Lung (tissue), 12 donors: Measurements from ENCODE around the gene HCRTR1. TPM values are rescaled to one million over a fixed set of nuclear protein-coding genes. Genes with fewer than 3 reads are reported as not detected.
A peak's percentile ranks its signal among the peaks of the same experiment; 100 is the strongest.

Experiments
- ATAC-seq: fragments of 200-7000 bp; cut with Tn5 transposase; one replicate; pipeline ENCODE4 v1.9.1; 2020; ENCODE audit warnings: moderate number of reproducible peaks; ENCODE audit not compliant: insufficient read depth, low FRiP score
- DNase-seq, 3 donors: peaks; one replicate each; pipeline ENCODE4 v3.0.0-alpha.2; 2013 to 2017
- H3K27ac ChIP-seq, 2 donors: one replicate each; pipeline ENCODE4 v1.5.1; 2013; ENCODE audit warnings: mild to moderate bottlenecking in 2 of 2, moderate library complexity in 2 of 2, control low read depth in 1 of 2, inconsistent platforms in 1 of 2, low read depth in 1 of 2, low read length in 1 of 2
- H3K27me3 ChIP-seq, 3 donors: one replicate each; pipeline ENCODE4 v1.5.1; 2013; ENCODE audit warnings: low read length in 2 of 3; ENCODE audit not compliant: control insufficient read depth in 3 of 3, insufficient read depth in 3 of 3
- H3K36me3 ChIP-seq, 4 donors: one replicate each; pipeline ENCODE4 v1.5.1; 2013; ENCODE audit warnings: low read length in 4 of 4, mild to moderate bottlenecking in 1 of 4, moderate library complexity in 1 of 4; ENCODE audit not compliant: control insufficient read depth in 4 of 4, insufficient read depth in 4 of 4
- H3K4me1 ChIP-seq, 5 donors: one replicate each; pipeline ENCODE4 v1.5.1; 2013; ENCODE audit warnings: low read length in 5 of 5, mild to moderate bottlenecking in 2 of 5, moderate library complexity in 1 of 5; ENCODE audit not compliant: control insufficient read depth in 5 of 5, insufficient read depth in 5 of 5
- H3K4me3 ChIP-seq: one replicate; pipeline ENCODE4 v1.5.1; 2013; ENCODE audit warnings: mild to moderate bottlenecking, control low read depth, moderate library complexity
- H3K9ac ChIP-seq, 2 donors: one replicate each; pipeline ENCODE4 v1.5.1; 2013; ENCODE audit warnings: low read length in 2 of 2, control low read depth in 1 of 2; ENCODE audit not compliant: insufficient read depth in 1 of 2
- H3K9me3 ChIP-seq, 4 donors: one replicate each; pipeline ENCODE4 v1.5.1; 2013; ENCODE audit warnings: low read length in 3 of 4, mild to moderate bottlenecking in 1 of 4, moderate library complexity in 1 of 4; ENCODE audit not compliant: control insufficient read depth in 4 of 4, insufficient read depth in 3 of 4
- WGBS, 2 donors: extraction: QIAGEN DNeasy Blood & Tissue Kit; methylation state at CpG; one replicate each; pipeline ENCODE4 v1.1.7; 2013; 5-methylcytosine and 5-hydroxymethylcytosine counted together
- polyA plus RNA-seq, 2 donors: library from polyadenylated mRNA; stranded (reverse); fragments of 200-250 nt; gene quantifications; one replicate each; pipeline ENCODE4 v1.2.1, GENCODE V29; 2013
- total RNA-seq, 2 donors: library from RNA; depleted of rRNA in 1 of 2; stranded (reverse); fragments of >200 nt in 1 of 2; gene quantifications; one replicate each; pipeline ENCODE4 v1.2.1, GENCODE V29; 2014 to 2021
- TF ChIP-seq, protein P1 (sequence below): IDR thresholded peaks from 2 replicates; pipeline ENCODE4 v1.5.1; 2012; ENCODE audit warnings: mild to moderate bottlenecking; ENCODE audit errors: control extremely low read depth, extremely low read depth
- donor health status: control.
- donor health status: control.
- donor health status: Bipolar disorder and iron deficiency.
- donor health status: healthy.
- donor health status: DM: yes; HTN: yes; CAD: no.

The HCRTR1 gene
- total and polyA plus RNA-seq, 4 donors = 0.08 to 0.14 TPM; not detected in 2

DNA sequence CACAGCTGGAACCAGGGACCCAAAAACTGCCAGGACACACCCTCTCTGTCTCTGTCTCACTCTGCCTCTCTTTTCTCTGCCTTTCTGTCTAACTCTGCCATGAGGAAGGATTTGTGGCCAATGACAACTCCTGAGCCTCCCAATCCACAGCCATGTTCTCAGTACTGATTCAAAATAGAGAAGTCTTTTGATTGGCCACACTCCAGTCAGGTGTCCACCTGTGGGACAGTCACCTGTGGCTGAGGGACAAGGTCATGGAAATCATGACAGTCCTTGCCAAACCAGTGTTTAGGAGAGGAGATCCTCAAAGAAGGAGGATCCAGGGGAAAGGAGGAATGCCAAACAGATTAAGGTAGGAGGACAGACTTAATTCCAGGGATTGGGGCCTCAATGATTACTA is 25.4 kb upstream of the HCRTR1 start:
- Histone ChIP-seq H3K36me3 (no peaks in the 10 kb centered on the region), H3K9ac (no peak overlapping the region), H3K9me3 (no peaks in the 10 kb centered on the region), H3K4me3 (no peak overlapping the region), H3K4me1 (peaks cover 0 to 14% (median 9%) of the 10 kb centered on the region in 5 donors), H3K27me3 (no peaks in the 10 kb centered on the region), H3K27ac (no peak overlapping the region)
- TF ChIP-seq, protein P1, sequence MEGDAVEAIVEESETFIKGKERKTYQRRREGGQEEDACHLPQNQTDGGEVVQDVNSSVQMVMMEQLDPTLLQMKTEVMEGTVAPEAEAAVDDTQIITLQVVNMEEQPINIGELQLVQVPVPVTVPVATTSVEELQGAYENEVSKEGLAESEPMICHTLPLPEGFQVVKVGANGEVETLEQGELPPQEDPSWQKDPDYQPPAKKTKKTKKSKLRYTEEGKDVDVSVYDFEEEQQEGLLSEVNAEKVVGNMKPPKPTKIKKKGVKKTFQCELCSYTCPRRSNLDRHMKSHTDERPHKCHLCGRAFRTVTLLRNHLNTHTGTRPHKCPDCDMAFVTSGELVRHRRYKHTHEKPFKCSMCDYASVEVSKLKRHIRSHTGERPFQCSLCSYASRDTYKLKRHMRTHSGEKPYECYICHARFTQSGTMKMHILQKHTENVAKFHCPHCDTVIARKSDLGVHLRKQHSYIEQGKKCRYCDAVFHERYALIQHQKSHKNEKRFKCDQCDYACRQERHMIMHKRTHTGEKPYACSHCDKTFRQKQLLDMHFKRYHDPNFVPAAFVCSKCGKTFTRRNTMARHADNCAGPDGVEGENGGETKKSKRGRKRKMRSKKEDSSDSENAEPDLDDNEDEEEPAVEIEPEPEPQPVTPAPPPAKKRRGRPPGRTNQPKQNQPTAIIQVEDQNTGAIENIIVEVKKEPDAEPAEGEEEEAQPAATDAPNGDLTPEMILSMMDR = no peak
- ATAC-seq (no peak), DNase-seq (no peak)

DNA sequence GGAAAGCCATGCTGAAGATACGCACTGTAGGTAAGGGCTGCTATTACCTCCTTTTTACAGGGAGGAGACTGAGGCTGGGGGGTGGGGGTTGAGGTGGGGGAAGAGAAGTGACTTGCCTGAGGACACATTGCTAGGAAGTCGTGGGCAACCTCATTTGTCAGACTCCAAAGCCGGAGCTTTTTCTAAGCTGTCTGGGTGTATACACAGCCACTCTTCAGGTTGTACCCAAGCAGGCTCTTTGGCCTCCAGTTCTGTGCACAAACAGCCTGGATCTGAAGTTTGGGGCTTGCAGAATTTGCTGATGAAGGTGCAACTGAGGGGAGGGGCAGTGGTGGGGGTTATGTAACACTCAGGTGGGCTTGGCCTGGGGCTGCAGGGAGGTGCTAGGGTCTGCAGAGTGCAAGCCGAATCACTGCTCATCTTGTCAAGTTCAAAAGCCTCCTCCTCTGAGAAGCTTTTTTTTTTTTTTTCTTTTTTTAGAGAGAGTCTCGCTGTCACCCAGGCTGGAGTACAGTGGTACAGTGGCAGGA is 24.3 kb upstream of the HCRTR1 start:
- no peak overlapping the region for H3K27ac ChIP-seq
- no peak overlapping the region for H3K9ac ChIP-seq
- 80 to 81% methylated on average over 5 of the region's 5 CpGs for WGBS, 2 donors
- H3K27me3 ChIP-seq = no peaks in the 10 kb centered on the region
- peaks cover 0 to 5% (median 5%) of the 10 kb centered on the region in 5 donors for H3K4me1 ChIP-seq
- DNase-seq = no peak
- H3K9me3 ChIP-seq = no peaks in the 10 kb centered on the region
- H3K4me3 ChIP-seq = no peak overlapping the region
- ATAC-seq = no peak
- H3K36me3 ChIP-seq = no peaks in the 10 kb centered on the region
- TF ChIP-seq, protein P1 = no peak

DNA sequence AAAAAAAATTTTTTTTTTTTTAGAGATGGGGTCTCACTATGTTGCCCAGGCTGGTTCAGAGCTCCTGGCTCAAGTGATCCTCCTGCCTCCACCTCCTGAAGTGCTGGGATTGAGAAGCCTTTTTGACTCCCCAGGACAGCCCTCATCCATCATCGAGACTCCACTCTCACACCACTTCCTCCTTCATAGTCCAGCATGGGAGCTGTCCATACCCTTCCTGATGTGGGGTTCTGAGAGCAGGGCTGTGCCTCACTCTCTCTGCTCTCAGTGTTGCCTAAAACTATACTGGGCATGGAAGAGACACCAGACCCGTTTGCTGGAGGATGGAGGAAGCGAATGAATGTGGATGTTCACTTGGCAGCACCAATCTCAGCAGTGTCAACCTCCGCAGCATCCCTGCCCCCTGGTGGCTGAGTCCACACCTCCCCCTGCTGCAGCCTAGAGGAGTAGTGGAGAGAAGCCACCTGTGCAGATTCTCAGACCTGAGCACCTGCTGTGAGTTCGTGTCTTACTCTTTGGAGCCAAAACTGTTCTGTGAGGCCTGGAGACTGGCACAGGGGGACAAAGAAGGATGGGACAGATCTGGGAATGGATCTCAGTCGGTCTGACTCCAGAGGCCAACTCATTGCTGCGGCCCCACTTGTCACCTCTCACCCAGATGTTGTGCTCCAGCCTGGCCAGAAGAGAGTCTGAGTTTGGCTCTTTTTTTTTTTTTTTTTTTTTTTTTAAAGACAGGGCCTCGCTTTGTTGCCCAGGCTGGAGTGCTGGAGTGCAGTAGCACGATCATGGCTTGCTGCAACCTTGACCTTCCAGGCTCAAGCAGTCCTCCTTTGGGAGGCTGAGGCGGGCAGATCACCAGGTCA is 23.5 kb upstream of the HCRTR1 start:
- H3K27ac ChIP-seq = no peak overlapping the region
- no peaks in the 10 kb centered on the region for H3K9me3 ChIP-seq
- H3K4me1 ChIP-seq = no peaks in the 10 kb centered on the region
- H3K9ac ChIP-seq = no peak overlapping the region
- no peaks in the 10 kb centered on the region for H3K27me3 ChIP-seq
- H3K36me3 ChIP-seq = no peaks in the 10 kb centered on the region
- no peak overlapping the region for H3K4me3 ChIP-seq
- 50 to 59% methylated on average over 10 of the region's 10 CpGs for WGBS, 2 donors
- peak; percentile 65 to 74 (median 73) for DNase-seq
- TF ChIP-seq, protein P1 = peak; percentile 70
- ATAC-seq = peak; percentile 81
